Activated gamma-delta T cell (primary cell): ENCODE results near the gene SOCS7.

Experiments
- DNase-seq: peaks from one replicate; lab custom pipeline; 2025; lab: John Stamatoyannopoulos, UW

The SOCS7 gene

GRCh38 chr17:38363016-38363415 lies 11.4 kb downstream of the SOCS7 start:
- DNase-seq = no peak

- no peak for DNase-seq
Observed at GRCh38 chr17:38364741-38365140, 13.1 kb downstream of the SOCS7 start.

GRCh38 chr17:38369124-38369886 lies 17.7 kb downstream of the SOCS7 start:
- no peak for DNase-seq

GRCh38 chr17:38379448-38379847 lies 27.8 kb downstream of the SOCS7 start:
- DNase-seq = no peak

GRCh38 chr17:38395090-38395489 lies 43.4 kb downstream of the SOCS7 start:
- DNase-seq = no peak

- no peak for DNase-seq
Observed at GRCh38 chr17:38397227-38397626, 45.6 kb downstream of the SOCS7 start.

GRCh38 chr17:38400286-38400685 lies 48.6 kb downstream of the SOCS7 start:
- no peak for DNase-seq

DNA sequence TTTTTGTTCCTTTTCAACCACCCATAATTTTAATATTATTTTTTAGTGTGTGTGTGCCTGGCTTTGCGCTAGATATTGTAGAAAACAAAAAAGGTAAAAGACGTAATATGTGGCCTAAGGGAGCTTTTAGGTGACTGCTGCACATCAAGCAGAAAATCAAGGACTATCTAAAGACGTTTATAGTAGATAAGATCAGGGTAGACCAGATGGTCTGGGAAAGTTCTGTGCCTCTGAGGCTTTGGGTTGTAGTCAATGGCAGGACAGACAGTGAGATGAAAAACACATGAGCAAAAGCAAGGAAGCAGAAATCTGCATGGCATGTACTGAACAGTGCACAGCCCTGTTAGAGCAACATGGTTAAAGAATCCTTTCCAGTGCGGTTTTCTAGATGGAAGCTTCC lies 49.8 kb downstream of the SOCS7 start:
- DNase-seq = no peak

- DNase-seq = no peak
Observed at GRCh38 chr17:38402897-38403296, 51.3 kb downstream of the SOCS7 start.

DNA sequence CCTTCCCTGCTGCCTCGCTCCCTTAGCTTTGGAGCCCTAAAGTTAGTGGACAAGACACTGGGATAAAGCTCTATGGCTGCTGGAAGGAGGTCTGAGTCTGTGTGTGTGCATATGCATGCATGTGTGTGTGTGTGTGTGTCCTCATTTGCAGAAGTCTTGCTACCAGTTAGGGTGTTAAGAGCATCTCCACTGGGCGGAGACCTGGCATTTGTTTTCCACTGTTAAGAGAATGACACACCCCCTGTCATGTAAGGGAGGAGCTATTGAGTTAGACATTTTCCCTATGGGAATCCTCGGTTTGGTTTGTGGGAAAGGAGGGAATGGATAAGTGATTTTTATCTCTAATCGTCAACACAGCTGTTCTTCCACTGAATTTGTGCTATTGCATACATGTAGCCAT lies 51.8 kb downstream of the SOCS7 start:
- DNase-seq = no peak

GRCh38 chr17:38404174-38404943 lies 52.7 kb downstream of the SOCS7 start:
- no peak for DNase-seq

- DNase-seq = no peak
Observed at GRCh38 chr17:38405654-38406053, 54.0 kb downstream of the SOCS7 start.

- DNase-seq = no peak
Observed at GRCh38 chr17:38410201-38410600, 58.6 kb downstream of the SOCS7 start.

- no peak for DNase-seq
Observed at GRCh38 chr17:38415250-38416194, 63.9 kb downstream of the SOCS7 start.

DNA sequence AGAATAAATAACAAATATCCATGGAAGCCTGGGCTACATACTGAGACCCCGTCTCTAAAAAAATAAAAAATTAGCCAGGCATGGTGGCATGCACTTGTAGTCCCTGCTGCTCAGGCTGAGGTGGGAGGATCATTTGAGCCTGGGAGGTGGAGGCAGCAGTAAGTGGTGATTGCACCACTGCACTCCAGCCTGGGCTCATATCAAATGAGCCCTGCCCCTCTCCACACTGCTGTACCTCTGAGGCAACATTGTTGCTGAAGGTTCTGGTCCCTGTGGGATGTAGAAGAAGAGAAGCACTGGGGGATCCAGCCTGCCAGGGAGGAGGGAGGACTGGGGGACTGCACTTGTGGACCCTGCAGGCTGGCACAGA lies 65.2 kb downstream of the SOCS7 start:
- no peak for DNase-seq

DNA sequence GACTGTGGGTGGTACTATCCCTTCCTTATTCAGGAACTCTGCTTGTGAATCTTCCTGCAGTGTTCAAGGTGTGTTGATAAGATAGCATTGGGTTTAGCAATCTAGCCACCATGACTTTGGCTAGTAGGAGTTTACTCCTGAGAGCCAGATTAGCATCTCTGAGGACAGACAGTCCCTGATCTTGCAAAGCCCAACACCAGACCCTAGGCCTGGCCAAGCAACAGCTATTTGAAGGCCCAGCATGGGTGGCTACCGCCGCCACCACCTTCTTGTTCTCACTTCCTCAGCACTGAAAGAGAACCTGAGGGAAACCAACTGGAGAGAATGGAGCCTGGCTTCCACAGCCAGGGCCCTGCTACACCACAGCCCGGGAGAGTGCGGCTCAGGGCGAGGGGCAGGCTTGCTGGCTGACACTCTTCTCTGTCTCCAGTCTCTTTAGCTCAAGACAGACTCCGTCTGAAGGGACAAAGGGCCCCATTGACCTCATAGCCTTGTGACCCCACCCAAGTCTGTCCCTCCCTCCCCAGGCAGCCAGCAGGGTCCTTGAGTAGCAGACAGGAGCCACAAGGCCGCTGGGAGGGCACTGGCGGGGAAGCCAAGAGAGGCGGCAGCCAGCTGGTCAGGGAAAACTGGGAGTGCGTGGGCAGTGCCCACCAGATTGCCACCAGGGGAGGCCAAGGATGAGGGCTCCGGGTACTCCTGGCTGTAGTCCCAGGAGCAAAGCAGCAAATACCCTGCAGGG lies 65.7 kb downstream of the SOCS7 start:
- DNase-seq = no peak

GRCh38 chr17:38418062-38418692 lies 66.5 kb downstream of the SOCS7 start:
- DNase-seq = no peak

GRCh38 chr17:38418693-38419507 lies 67.3 kb downstream of the SOCS7 start:
- no peak for DNase-seq

DNA sequence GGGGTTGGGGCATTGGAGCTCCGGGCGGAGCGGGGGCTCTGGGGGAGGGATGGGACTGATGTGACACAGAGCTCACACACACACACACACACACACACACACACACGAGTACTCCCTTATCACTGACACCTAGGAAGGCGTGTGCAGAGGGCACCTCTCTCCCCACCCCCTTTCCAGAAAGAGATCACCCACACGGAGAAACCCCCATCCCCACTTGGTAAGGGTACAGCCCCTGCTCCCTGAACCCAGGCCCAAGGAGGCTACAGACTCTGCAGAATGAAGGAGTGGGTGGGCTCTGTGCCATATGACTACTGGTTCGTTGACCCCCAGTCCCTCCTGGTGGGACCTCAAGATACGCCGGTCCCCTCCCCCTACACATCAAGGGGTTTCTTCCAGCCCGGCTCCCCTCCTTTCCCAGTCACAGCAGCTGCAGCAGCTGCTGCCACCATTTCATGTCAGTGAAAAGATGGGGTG lies 67.9 kb downstream of the SOCS7 start:
- no peak for DNase-seq

GRCh38 chr17:38420518-38420917 lies 68.9 kb downstream of the SOCS7 start:
- no peak for DNase-seq
